Peyer's patch (tissue), 4 donors: ENCODE measurements around the gene COMMD9. TPM values are rescaled to one million over a fixed set of nuclear protein-coding genes. Genes with fewer than 3 reads are reported as not detected.

ENCODE experiments used
- DNase-seq, 3 donors: peaks; one replicate each; pipeline ENCODE4 v3.0.0-alpha.2; 2017 to 2019
- H3K27ac ChIP-seq, 4 donors: fragments of 200-600 bp; sonication (generic); one replicate each; pipeline ENCODE4 v1.5.1; 2016 to 2019
- H3K27me3 ChIP-seq, 2 donors: fragments of 200-600 bp; sonication (generic); one replicate each; pipeline ENCODE4 v1.5.1; 2019
- H3K36me3 ChIP-seq, 3 donors: fragments of 200-600 bp; sonication (generic); one replicate each; pipeline ENCODE4 v1.5.1; 2016 to 2019
- H3K4me1 ChIP-seq, 4 donors: fragments of 200-600 bp; sonication (generic); one replicate each; pipeline ENCODE4 v1.5.1; 2016 to 2019
- H3K4me3 ChIP-seq, 4 donors: fragments of 200-600 bp; sonication (generic); 1 replicate in 3 of 4; 2 replicates in 1 of 4; pipeline ENCODE4 v1.5.1; 2016 to 2019; ENCODE audit warnings: mild to moderate bottlenecking in 1 of 4
- H3K9me3 ChIP-seq, 4 donors: fragments of 200-600 bp; sonication (generic); one replicate each; pipeline ENCODE4 v1.5.1; 2016 to 2019; ENCODE audit warnings: mild to moderate bottlenecking in 1 of 4
- CTCF ChIP-seq, 6 experiments: fragments of 450-650 bp in 4 of 6; fragments of 200-600 bp in 2 of 6; sonication (generic) in 1 of 6; IDR thresholded peaks; one replicate each; pipeline ENCODE4 v1.5.1; 2017 to 2019; ENCODE audit warnings: antibody characterized with exemption in 6 of 6, mild to moderate bottlenecking in 3 of 6, moderate library complexity in 1 of 6
- POLR2A ChIP-seq, 2 donors: fragments of 450-650 bp; IDR thresholded peaks; one replicate each; pipeline ENCODE4 v1.5.1; 2017; ENCODE audit warnings: antibody characterized with exemption in 2 of 2, mild to moderate bottlenecking in 2 of 2, moderate library complexity in 2 of 2
- total RNA-seq, 4 donors: library from RNA; depleted of rRNA; stranded (reverse); fragments of >200 nt; gene quantifications; one replicate each; pipeline ENCODE4 v1.1.0, GENCODE V29; 2016

COMMD9 gene
- total RNA-seq, 4 donors from 2014 or later, result 41.3 to 68.5 (median 48.2) TPM

DNA sequence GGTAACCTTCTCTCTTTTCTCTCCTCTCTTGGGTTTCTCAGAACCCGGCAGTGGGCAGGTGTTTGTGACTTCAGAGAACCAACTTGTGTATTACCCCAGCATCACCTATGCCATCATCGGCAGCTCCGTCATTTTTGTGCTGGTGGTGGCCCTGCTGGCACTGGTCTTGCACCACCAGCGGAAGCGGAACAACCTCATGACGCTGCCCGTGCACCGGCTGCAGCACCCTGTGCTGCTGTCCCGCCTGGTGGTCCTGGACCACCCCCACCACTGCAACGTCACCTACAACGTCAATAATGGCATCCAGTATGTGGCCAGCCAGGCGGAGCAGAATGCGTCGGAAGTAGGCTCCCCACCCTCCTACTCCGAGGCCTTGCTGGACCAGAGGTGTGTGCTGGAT lies 62.2 kb downstream of the COMMD9 start:
- Histone ChIP-seq H3K27ac (no peak overlapping the region), H3K9me3 (no peaks in the 10 kb centered on the region), H3K36me3 (no peaks in the 10 kb centered on the region), H3K4me1 (no peaks in the 10 kb centered on the region), H3K4me3 (no peak overlapping the region), H3K27me3 (no peaks in the 10 kb centered on the region)
- no peak for TF ChIP-seq POLR2A (IDR thresholded peaks at IDR 0.05)
- no peak for TF ChIP-seq CTCF (IDR thresholded peaks at IDR 0.05)
- DNase-seq, result no peak

DNA sequence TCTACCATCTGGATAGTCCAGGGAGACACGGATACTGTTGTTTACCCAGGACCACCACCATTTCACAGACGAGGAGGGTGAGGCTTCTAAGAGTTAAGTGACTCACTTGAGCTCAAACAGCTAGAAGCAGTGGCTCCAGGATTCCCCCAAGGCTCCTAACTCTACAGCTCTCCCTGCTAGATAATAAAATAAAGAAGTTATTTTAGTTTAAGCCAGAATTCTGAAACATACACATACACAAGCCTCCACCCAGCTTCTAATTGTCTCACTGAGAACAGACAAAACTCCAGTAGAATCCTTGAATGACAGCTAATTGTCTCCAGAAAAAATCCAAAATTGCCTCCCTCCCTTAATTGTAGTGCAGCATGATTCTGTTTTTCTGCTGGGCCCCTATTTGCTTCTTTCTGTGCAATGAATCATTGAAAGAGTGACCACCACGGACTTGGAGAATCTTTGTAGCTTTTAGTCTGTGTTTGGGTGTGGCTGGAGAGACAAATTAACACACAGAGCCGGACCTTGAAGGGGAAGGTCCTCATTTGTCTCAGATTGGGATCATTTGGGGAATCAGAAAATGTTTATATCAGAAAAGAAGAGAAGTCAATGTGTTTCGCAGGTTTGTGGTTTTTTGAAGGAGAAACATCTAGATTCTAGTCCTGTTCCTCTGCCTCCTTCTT lies 64.9 kb downstream of the COMMD9 start:
- Histone ChIP-seq H3K9me3 (peaks cover 0 to 9% (median 4%) of the 10 kb centered on the region in 4 donors), H3K36me3 (no peaks in the 10 kb centered on the region), H3K4me3 (no peak overlapping the region), H3K4me1 (no peaks in the 10 kb centered on the region), H3K27ac (no peak overlapping the region), H3K27me3 (no peaks in the 10 kb centered on the region)
- TF ChIP-seq CTCF (IDR thresholded peaks at IDR 0.05) (no peak), POLR2A (IDR thresholded peaks at IDR 0.05) (no peak)
- DNase-seq, result no peak

DNA sequence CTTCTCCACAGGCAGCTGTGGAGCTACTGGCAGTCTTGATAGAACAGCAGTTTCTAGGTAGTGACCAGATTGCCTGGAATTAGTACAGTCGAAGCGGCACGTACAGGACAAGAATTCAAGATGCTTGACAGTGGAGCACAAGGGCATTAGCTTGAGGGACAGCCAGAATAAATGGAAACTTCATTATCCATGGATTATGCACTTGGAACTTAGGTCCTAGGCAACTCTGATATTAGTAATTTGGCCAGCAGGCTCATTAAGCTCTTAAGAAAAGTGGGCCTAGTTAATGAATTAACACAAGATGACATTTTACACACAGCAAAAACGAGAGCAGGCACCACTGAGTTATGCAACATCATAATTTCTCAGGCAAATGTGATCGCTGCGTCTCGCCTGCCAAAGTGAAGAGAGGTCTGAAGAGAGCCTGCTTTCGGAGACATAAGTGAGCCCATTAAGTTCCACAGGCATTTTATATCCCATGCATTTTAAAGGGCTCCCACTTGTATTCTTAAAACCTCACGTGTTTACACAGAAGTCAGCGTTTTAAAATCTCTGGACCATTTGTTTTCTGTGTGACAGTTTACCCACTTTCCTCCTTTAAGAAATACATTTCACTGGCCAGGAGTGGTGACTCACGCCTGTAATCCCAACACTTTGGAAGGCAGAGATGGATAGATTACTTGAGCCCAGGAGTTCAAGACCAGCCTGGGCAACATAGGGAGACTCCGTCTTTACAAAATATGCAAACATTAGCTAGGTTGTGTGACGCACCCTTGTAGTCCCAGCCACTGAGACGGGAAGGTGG lies 66.2 kb downstream of the COMMD9 start:
- TF ChIP-seq CTCF (IDR thresholded peaks at IDR 0.05), result no peak
- no peak for TF ChIP-seq POLR2A (IDR thresholded peaks at IDR 0.05)
- H3K4me1 ChIP-seq, result no peaks in the 10 kb centered on the region
- no peak overlapping the region for H3K4me3 ChIP-seq
- no peaks in the 10 kb centered on the region for H3K27me3 ChIP-seq
- H3K36me3 ChIP-seq, result no peaks in the 10 kb centered on the region
- no peak overlapping the region for H3K27ac ChIP-seq
- DNase-seq, result no peak
- peaks cover 0 to 9% (median 4%) of the 10 kb centered on the region in 4 donors for H3K9me3 ChIP-seq

Other genes starting within 250 kb of the COMMD9 start
- 100 to 1,000 TPM in 1 of 4 donors, 10 to 100 TPM in 3; 74.3 to 100 (median 89.9) TPM for gene PRR5L, start 6.9 kb upstream of the COMMD9 start, total RNA-seq
- gene TRAF6, start 220.8 kb upstream of the COMMD9 start, total RNA-seq, result 10 to 100 TPM in 3 of 4 donors, 1 to 10 TPM in 1; 6.6 to 25.1 (median 18.4) TPM